Testis (tissue), 3 donors: ENCODE measurements around the gene TPST1. TPM values are rescaled to one million over a fixed set of nuclear protein-coding genes. Genes with fewer than 3 reads are reported as not detected.

ENCODE experiments used
- DNase-seq: peaks from one replicate; pipeline ENCODE4 v3.0.0-alpha.2; 2019
- H3K27ac ChIP-seq, 2 donors: fragments of 200-600 bp; sonication (generic); one replicate each; pipeline ENCODE4 v1.5.1; 2019
- H3K27me3 ChIP-seq: fragments of 200-600 bp; sonication (generic); one replicate; pipeline ENCODE4 v1.5.1; 2019
- H3K36me3 ChIP-seq: fragments of 200-600 bp; sonication (generic); one replicate; pipeline ENCODE4 v1.5.1; 2017; ENCODE audit warnings: low read depth; ENCODE audit errors: missing control alignments
- H3K4me1 ChIP-seq: fragments of 200-600 bp; sonication (generic); one replicate; pipeline ENCODE4 v1.5.1; 2019
- H3K4me3 ChIP-seq, 2 donors: fragments of 200-600 bp; sonication (generic); one replicate each; pipeline ENCODE4 v1.5.1; 2017 to 2019
- H3K9me3 ChIP-seq: fragments of 200-600 bp; sonication (generic); one replicate; pipeline ENCODE4 v1.5.1; 2017
- CTCF ChIP-seq, 3 experiments: fragments of 450-650 bp in 2 of 3; fragments of 200-600 bp in 1 of 3; sonication (generic) in 1 of 3; IDR thresholded peaks; one replicate each; pipeline ENCODE4 v1.5.1; 2016 to 2019; ENCODE audit warnings: antibody characterized with exemption in 3 of 3, mild to moderate bottlenecking in 2 of 3, moderate library complexity in 1 of 3
- POLR2A ChIP-seq: fragments of 450-650 bp; IDR thresholded peaks from one replicate; pipeline ENCODE4 v1.6.1; 2017; ENCODE audit warnings: antibody characterized with exemption, mild to moderate bottlenecking, moderate library complexity
- WGBS, 2 donors: methylation state at CpG; one replicate each; pipeline ENCODE4 v1.1.5; 2018; 5-methylcytosine and 5-hydroxymethylcytosine counted together
- intact Hi-C: fragments of 100-400 bp; cut with DNase I; formaldehyde crosslinking; loops from one replicate; pipeline ENCODE4 v1.15.1; 2023; ENCODE audit warnings: low total_unique reads
- polyA plus RNA-seq: library from polyadenylated mRNA; stranded (reverse); fragments of 350-450 nt; fragmentation: Illumina TruSeq; extraction: RNeasy Lipid Tissue Mini Kit (QIAGEN cat#74804); gene quantifications from one replicate; pipeline ENCODE4 v1.2.3, GENCODE V29; 2014; ENCODE audit warnings: low read depth, low replicate concordance; ENCODE audit not compliant: insufficient read depth
- total RNA-seq, 2 donors: library from RNA; depleted of rRNA; stranded (reverse); fragments of >200 nt; gene quantifications; one replicate each; pipeline ENCODE4 v1.2.3, GENCODE V29; 2016

Gene TPST1
- total and polyA plus RNA-seq, 3 donors from 2014 or later: 34.7 to 55.7 (median 40.7) TPM

- Histone ChIP-seq H3K36me3 (no peaks in the 10 kb centered on the region), H3K9me3 (no peaks in the 10 kb centered on the region), H3K4me3 (no peak overlapping the region), H3K27me3 (no peaks in the 10 kb centered on the region), H3K27ac (peak overlapping the region; percentile 10 to 74), H3K4me1 (peaks cover 5% of the 10 kb centered on the region)
- no peak for TF ChIP-seq CTCF (IDR thresholded peaks at IDR 0.05)
- no peak for TF ChIP-seq POLR2A
- intact Hi-C loops: no loop called here
- 40 to 53% methylated on average over 8 of the region's 8 CpGs for WGBS, 2 donors
- peak; percentile 53 for DNase-seq
These were observed 76.8 kb downstream of the TPST1 start for GRCh38 chr7:66281678-66282590.

GRCh38 chr7:66282591-66282935, 77.4 kb downstream of the TPST1 start:
- H3K9me3 ChIP-seq: no peaks in the 10 kb centered on the region
- H3K4me1 ChIP-seq: peaks cover 5% of the 10 kb centered on the region
- H3K4me3 ChIP-seq: no peak overlapping the region
- TF ChIP-seq CTCF (IDR thresholded peaks at IDR 0.05) (no peak), POLR2A (no peak)
- no peaks in the 10 kb centered on the region for H3K27me3 ChIP-seq
- peak overlapping the region; percentile 10 to 74 for H3K27ac ChIP-seq
- 60 to 66% methylated on average over 6 of the region's 6 CpGs for WGBS, 2 donors
- no peaks in the 10 kb centered on the region for H3K36me3 ChIP-seq
- intact Hi-C loops: no loop called here
- DNase-seq: no peak

- H3K36me3 ChIP-seq: no peaks in the 10 kb centered on the region
- intact Hi-C loops: no loop called here
- WGBS, 2 donors: 88 to 89% methylated on average over 5 of the region's 5 CpGs
- no peak for DNase-seq
- H3K9me3 ChIP-seq: no peaks in the 10 kb centered on the region
- no peak overlapping the region for H3K4me3 ChIP-seq
- peak overlapping the region in 1 of 2 donors; percentile 74 for H3K27ac ChIP-seq
- no peaks in the 10 kb centered on the region for H3K27me3 ChIP-seq
- H3K4me1 ChIP-seq: peaks cover 5% of the 10 kb centered on the region
- TF ChIP-seq CTCF (IDR thresholded peaks at IDR 0.05): no peak
- no peak for TF ChIP-seq POLR2A
These were observed 78.1 kb downstream of the TPST1 start for GRCh38 chr7:66283003-66283920.

GRCh38 chr7:66296001-66296521, 90.9 kb downstream of the TPST1 start:
- no peak for TF ChIP-seq CTCF (IDR thresholded peaks at IDR 0.05)
- TF ChIP-seq POLR2A: no peak
- Histone ChIP-seq H3K4me1 (no peaks in the 10 kb centered on the region), H3K36me3 (no peaks in the 10 kb centered on the region), H3K9me3 (no peaks in the 10 kb centered on the region), H3K4me3 (no peak overlapping the region), H3K27me3 (no peaks in the 10 kb centered on the region), H3K27ac (no peak overlapping the region)
- DNase-seq: no peak
- intact Hi-C loops: no loop called here
- 74 to 83% methylated on average over 1 of the region's 1 CpG for WGBS, 2 donors
